Keratinocyte (primary cell): Measurements from ENCODE around the gene GPR157. TPM values are rescaled to one million over a fixed set of nuclear protein-coding genes. Genes with fewer than 3 reads are reported as not detected.
"Not testable (repeated sequence)": the region's sequence is repeated elsewhere in the genome, so short reads cannot be mapped to it uniquely, and the experiment has no call there.

ENCODE experiments used
- DNase-seq: peaks from one replicate; pipeline ENCODE4 v3.0.0-alpha.2; 2011; ENCODE audit warnings: low read depth, missing footprints, low spot score
- FAIRE-seq: peaks from 2 replicates; lab custom pipeline; 2011; peaks lifted over from hg19 to GRCh38; lab: Jason Lieb, UNC
- H2AFZ ChIP-seq: 2 replicates; pipeline ENCODE4 v1.6.0; 2012; ENCODE audit warnings: low read length, control low read depth, inconsistent platforms; ENCODE audit not compliant: control insufficient read depth
- H3K27ac ChIP-seq: 2 replicates; pipeline ENCODE4 v1.5.1; 2011; ENCODE audit warnings: low read length; ENCODE audit not compliant: control insufficient read depth, insufficient read depth
- H3K27me3 ChIP-seq: 3 replicates; pipeline ENCODE4 v1.6.0; 2011; ENCODE audit warnings: low read length; ENCODE audit not compliant: control insufficient read depth, insufficient read depth; ENCODE audit errors: extremely low read depth
- H3K36me3 ChIP-seq, 2 experiments: 2 replicates in 1 of 2; 3 replicates in 1 of 2; pipeline ENCODE4 v1.5.1; 2011; ENCODE audit warnings: low read length in 2 of 2, mild to moderate bottlenecking in 1 of 2; ENCODE audit not compliant: control insufficient read depth in 2 of 2, insufficient read depth in 2 of 2; ENCODE audit errors: extremely low read depth in 1 of 2
- H3K4me1 ChIP-seq: 3 replicates; pipeline ENCODE4 v1.5.1; 2011; ENCODE audit warnings: low read length; ENCODE audit not compliant: control insufficient read depth, insufficient read depth; ENCODE audit errors: extremely low read depth
- H3K4me2 ChIP-seq: 3 replicates; pipeline ENCODE4 v1.6.0; 2011; ENCODE audit warnings: low read depth, low read length; ENCODE audit not compliant: control insufficient read depth, insufficient read depth; ENCODE audit errors: extremely low read depth
- H3K4me3 ChIP-seq, 3 experiments: fragments of 200-600 bp in 1 of 3; sonication (generic) in 1 of 3; 2 replicates in 2 of 3; 3 replicates in 1 of 3; pipeline ENCODE4 v1.5.1; 2011 to 2016; ENCODE audit warnings: low read length in 3 of 3, mild to moderate bottlenecking in 3 of 3, control low read depth in 2 of 3, inconsistent platforms in 1 of 3, low read depth in 1 of 3, mixed read lengths in 1 of 3, mixed run types in 1 of 3, moderate library complexity in 1 of 3; ENCODE audit not compliant: control insufficient read depth in 2 of 3, insufficient read depth in 2 of 3; ENCODE audit errors: extremely low read depth in 1 of 3
- H3K79me2 ChIP-seq: 2 replicates; pipeline ENCODE4 v1.6.0; 2012; ENCODE audit warnings: low read length; ENCODE audit not compliant: control insufficient read depth, insufficient read depth
- H3K9ac ChIP-seq: 3 replicates; pipeline ENCODE4 v1.6.0; 2011; ENCODE audit warnings: low read length; ENCODE audit not compliant: control insufficient read depth, insufficient read depth; ENCODE audit errors: extremely low read depth
- H3K9me1 ChIP-seq: 3 replicates; pipeline ENCODE4 v1.6.0; 2011; ENCODE audit warnings: low read length; ENCODE audit not compliant: control insufficient read depth, insufficient read depth; ENCODE audit errors: extremely low read depth
- H3K9me3 ChIP-seq: 2 replicates; pipeline ENCODE4 v1.5.1; 2012; ENCODE audit warnings: low read depth, low read length; ENCODE audit not compliant: control insufficient read depth
- H4K20me1 ChIP-seq: 3 replicates; pipeline ENCODE4 v1.6.0; 2011; ENCODE audit warnings: low read length; ENCODE audit not compliant: control insufficient read depth, insufficient read depth; ENCODE audit errors: extremely low read depth
- EZH2 ChIP-seq: IDR thresholded peaks from one replicate; pipeline ENCODE4 v1.6.1; 2012; ENCODE audit warnings: inconsistent platforms, mild to moderate bottlenecking, low read length, moderate library complexity
- dilution Hi-C: fragments of 300-500 bp; cut with MboI; formaldehyde crosslinking; loops from one replicate; pipeline ENCODE4 v1.7.0; 2020; ENCODE audit warnings: low sequenced_read_pairs; ENCODE audit not compliant: extremely low pct_ligation_motif_present
- polyA plus RNA-seq, 5 experiments: library from polyadenylated mRNA; depleted of rRNA in 3 of 5; stranded (reverse) in 3 of 5; stranded (forward) in 1 of 5; unstranded in 1 of 5; fragments of >200 nt; gene quantifications; 1 replicate in 1 of 5; 2 replicates in 3 of 5; 3 replicates in 1 of 5; pipeline versions ENCODE4 v1.2.1 to v1.2.3, GENCODE V29; 2011 to 2012; ENCODE audit warnings: missing spikeins in 2 of 5, low read depth in 1 of 5, low replicate concordance in 1 of 5
- TF ChIP-seq, protein P1 (sequence below), 3 experiments: IDR thresholded peaks in 1 of 3; conservative IDR thresholded peaks in 1 of 3; optimal IDR thresholded peaks in 1 of 3; 2 replicates in 2 of 3; 3 replicates in 1 of 3; pipeline versions ENCODE3 to v1.5.1; 2011; ENCODE audit warnings: low read length in 3 of 3, mild to moderate bottlenecking in 3 of 3, moderate library complexity in 2 of 3, control low read depth in 1 of 3, inconsistent platforms in 1 of 3; ENCODE audit not compliant: insufficient read depth in 2 of 3; ENCODE audit errors: extremely low read depth in 1 of 3

Gene GPR157
- polyA plus RNA-seq, 1 donor (not counting 4 experiments of a cell fraction or from before 2014, with no cell fraction given), result 6.5 TPM

DNA sequence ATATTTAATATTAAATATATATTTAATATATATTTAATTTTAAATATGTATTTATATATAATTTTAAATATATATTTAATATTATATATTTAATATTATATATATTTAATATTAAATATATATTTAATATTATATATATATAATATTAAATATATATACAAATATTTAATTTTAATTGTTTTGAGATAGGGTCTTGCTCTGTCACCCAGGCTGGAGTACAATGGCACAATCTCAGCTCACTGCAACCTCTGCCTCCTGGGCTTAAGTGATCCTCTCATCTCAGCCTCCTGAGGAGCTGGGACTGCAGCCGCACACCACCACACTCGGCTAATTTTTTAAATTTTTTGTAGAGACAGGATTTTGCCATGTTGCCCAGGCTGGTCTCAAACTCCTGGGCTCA is 5.2 kb downstream of the GPR157 start:
- H3K9me1 ChIP-seq, H3K27me3 ChIP-seq, H3K9ac ChIP-seq, H2AFZ ChIP-seq, H4K20me1 ChIP-seq, H3K4me3 ChIP-seq, H3K36me3 ChIP-seq, FAIRE-seq, dilution Hi-C loops, H3K4me2 ChIP-seq, H3K9me3 ChIP-seq, DNase-seq: not testable (repeated sequence)
- H3K27ac ChIP-seq, result peak overlapping the region; percentile 26
- peaks cover 40% of the 10 kb centered on the region for H3K4me1 ChIP-seq
- peaks cover 35% of the 10 kb centered on the region for H3K79me2 ChIP-seq

- Histone ChIP-seq H3K9me1 (no peaks in the 10 kb centered on the region), H3K36me3 (peaks cover 2 to 3% of the 10 kb centered on the region in 2 experiments), H3K4me1 (peaks cover 21% of the 10 kb centered on the region), H3K9me3 (no peaks in the 10 kb centered on the region), H3K9ac (no peak overlapping the region), H3K4me3 (no peak overlapping the region), H3K4me2 (no peak overlapping the region), H2AFZ (no peak overlapping the region), H4K20me1 (no peaks in the 10 kb centered on the region), H3K79me2 (peaks cover 26% of the 10 kb centered on the region), H3K27me3 (no peaks in the 10 kb centered on the region), H3K27ac (no peak overlapping the region)
- FAIRE-seq (no peak), DNase-seq (no peak)
- TF ChIP-seq, protein P1, sequence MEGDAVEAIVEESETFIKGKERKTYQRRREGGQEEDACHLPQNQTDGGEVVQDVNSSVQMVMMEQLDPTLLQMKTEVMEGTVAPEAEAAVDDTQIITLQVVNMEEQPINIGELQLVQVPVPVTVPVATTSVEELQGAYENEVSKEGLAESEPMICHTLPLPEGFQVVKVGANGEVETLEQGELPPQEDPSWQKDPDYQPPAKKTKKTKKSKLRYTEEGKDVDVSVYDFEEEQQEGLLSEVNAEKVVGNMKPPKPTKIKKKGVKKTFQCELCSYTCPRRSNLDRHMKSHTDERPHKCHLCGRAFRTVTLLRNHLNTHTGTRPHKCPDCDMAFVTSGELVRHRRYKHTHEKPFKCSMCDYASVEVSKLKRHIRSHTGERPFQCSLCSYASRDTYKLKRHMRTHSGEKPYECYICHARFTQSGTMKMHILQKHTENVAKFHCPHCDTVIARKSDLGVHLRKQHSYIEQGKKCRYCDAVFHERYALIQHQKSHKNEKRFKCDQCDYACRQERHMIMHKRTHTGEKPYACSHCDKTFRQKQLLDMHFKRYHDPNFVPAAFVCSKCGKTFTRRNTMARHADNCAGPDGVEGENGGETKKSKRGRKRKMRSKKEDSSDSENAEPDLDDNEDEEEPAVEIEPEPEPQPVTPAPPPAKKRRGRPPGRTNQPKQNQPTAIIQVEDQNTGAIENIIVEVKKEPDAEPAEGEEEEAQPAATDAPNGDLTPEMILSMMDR (optimal IDR thresholded peaks at IDR 0.05 in 1 of 3, IDR thresholded peaks at IDR 0.05 in 1 of 3, conservative IDR thresholded peaks at IDR 0.05 in 1 of 3; ENCODE audit: extremely low read depth in 1 of 3, insufficient read depth in 2 of 3, low read length in 3 of 3), result no peak
- TF ChIP-seq EZH2, result no peak
- dilution Hi-C loops, result no loop called here
Measured at GRCh38 chr1:9121496-9122409, 7.1 kb downstream of the GPR157 start.
